HG02973 (cell line): Measurements from ENCODE around the gene CRISPLD2.

ENCODE experiments used
- ATAC-seq: cut with Tn5 transposase; IDR thresholded peaks from one replicate; pipeline ENCODE4 v1.9.1; 2021; ENCODE audit warnings: moderate library complexity; ENCODE audit not compliant: unreplicated experiment

CRISPLD2 gene

GRCh38 chr16:84947996-84948850, 128.4 kb downstream of the CRISPLD2 start:
- no peak for ATAC-seq

DNA sequence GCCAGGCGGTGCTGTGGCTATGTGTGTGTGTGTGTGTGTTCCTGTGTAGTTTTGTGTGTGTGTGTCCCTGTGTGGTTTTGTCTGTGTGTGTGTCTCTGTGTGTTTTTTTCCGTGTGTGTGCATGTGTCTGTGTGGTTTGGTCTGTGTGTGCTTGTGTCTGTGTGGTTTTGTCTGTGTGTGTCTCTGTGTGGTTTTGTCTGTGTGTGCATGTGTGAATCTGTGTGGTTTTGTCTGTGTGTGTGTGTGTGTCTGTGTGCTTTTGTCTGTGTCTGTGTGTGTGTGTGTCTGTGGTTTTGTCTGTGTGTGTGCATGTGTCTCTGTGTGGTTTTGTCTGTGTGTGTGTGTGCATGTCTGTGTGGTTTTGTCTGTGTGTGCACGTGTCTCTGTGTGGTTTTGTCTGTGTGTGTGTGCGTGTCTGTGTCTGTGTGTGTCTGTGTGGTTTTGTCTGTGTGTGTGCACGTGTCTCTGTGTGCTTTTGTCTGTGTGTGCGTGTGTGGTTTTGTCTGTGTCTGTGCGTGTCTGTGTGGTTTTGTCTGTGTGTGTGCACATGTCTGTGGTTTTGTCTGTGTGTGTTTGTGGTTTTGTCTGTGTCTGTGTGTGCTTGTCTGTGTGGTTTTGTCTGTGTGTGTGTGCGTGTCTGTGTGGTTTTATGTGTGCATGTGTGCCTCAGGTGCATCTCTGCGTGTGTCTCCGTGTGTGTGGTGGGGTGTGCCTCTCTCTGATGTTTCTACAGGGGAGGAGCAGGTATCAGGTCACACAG, 129.2 kb downstream of the CRISPLD2 start:
- no peak for ATAC-seq

DNA sequence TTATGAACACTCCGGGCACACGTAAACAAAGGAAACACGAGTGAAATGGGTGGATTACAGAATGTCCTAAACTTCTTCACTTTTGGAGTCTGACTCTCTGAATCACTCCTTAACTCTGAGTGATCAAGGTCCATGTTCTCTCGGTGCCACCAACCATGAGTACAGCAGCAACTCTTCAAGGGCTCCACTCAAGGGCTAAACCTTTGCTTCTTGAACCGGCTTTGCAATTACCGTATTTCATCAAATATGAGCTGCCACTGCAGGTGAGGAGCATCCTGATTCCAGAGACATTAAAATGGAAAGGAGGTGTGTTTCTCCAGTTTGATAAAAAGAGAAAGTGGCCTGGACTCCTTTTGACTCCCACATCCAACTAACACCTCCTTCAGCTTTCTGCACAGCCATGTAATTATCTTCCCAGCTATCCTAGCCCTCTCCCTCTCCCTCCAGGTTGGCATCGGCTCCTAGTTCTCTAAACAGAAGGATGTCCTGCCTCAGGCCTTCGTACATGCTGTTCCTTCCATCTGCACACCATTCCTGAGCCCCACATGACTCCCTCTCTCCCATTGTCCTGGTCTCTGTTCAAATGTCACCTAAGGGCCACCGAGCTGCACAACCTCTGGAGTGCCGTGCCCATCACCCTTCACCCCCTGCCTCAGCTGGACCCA, 130.1 kb downstream of the CRISPLD2 start:
- no peak for ATAC-seq

DNA sequence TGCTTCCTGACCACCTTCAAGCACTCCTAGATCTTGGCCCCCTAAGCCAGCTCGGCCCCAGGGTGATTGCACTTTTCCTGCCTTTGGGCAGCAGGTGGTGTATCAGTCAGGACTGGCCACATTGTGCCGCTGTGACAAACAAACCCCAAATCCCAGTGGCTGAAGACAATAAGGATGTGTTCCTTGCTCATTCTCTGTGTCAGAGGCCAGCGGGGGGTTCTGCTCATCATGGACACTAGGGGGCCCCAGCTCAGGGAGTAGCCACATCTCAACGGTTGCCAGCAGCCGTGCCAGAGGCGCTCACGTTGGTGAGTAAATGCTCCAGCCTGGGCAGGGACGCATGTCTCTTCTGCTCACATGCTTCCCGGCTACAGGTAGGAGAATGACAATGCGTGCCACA, 131.1 kb downstream of the CRISPLD2 start:
- no peak for ATAC-seq

DNA sequence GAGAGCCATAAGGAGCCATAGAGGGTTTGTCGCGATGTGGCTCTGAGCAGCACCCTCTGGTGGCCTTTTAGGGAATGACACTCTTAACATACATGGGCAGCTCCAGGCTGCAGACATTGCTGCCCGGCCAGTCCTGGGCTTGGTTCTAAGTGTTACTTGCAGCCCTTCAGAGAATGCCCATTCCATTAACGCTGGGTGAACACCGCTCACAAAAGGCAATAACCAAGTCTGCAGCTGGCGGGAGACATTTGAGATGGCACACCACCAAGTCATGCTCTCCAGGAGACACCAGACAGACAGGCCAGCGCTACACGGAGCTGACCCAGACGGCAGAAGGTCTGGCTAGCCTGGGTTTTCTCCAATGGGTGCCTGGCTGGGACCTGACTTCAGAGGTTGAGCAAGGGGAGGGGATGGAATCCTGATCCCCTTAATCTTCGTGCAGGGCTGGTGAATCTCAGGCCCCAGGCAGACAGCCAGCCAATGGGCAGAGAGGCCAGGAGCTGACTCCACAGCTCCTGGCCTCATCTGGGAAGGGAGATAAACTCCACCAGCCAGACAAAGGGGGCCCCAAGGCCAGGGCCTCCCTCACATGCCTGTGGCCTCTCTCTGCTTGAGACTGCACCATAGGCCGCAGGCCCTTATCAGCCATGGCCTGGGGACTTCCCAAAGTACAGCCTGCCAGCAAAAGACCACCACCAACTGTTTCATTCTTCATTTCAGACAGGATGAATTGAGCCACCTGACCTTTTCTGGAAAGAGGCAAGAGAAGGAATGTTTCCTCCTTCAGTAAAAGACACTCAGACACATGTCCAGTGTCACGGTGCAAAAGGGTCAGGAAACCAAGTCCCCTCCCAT, 132.8 kb downstream of the CRISPLD2 start:
- no peak for ATAC-seq

- no peak for ATAC-seq
Measured at GRCh38 chr16:84953190-84953746, 133.5 kb downstream of the CRISPLD2 start.

DNA sequence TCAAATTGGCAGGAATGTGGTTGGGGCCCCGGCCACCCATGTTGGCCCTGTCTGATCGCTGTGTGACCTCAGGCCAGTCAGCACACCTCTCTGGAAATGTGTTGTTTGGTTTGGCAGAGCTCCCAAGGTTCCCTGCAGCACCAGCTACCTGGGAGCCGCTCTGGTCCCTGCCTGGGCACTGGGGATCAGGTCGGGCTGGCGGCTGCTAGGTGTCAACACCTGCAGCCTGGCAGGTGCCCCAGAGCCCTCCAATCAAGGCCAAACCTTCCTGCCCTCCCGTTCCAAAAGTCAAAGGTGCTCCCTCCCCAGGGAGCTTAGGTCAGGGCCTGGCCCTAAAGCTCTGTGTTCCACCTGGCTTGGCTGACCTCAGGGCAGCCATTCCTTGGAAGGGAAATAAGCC, 135.6 kb downstream of the CRISPLD2 start:
- no peak for ATAC-seq

DNA sequence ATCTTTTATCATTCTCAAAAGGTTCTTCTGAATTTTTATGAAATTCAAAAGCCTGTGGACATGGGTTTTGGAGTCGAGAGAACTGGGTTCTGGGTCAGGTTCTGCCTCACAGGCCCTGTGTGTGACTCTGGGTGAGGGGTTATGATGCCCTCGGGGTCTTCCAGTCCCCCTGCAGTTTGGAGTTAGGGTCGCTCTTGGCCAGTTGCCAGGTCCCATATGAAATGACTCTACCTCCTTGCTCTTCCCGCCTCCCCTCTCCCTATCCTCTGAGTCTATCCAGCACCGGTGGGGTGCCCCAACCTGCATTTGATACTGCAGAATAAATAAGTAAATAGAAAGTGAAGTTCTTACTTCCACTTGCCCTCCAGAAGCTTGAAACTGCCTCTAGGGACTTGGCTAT, 137.4 kb downstream of the CRISPLD2 start:
- no peak for ATAC-seq

- ATAC-seq, result no peak
Measured at GRCh38 chr16:84957792-84958191, 138.0 kb downstream of the CRISPLD2 start.
